Activated T-cell treated with anti-CD3 and anti-CD28 coated beads for 1 hour (primary cell): ENCODE measurements around the gene TPRX2.
"Not testable (repeated sequence)": the region's sequence is repeated elsewhere in the genome, so short reads cannot be mapped to it uniquely, and the experiment has no call there.

ENCODE experiments used
- DNase-seq: peaks from one replicate; pipeline ENCODE4 v3.0.0-alpha.2; 2020; ENCODE audit warnings: low read depth

The TPRX2 gene

DNA sequence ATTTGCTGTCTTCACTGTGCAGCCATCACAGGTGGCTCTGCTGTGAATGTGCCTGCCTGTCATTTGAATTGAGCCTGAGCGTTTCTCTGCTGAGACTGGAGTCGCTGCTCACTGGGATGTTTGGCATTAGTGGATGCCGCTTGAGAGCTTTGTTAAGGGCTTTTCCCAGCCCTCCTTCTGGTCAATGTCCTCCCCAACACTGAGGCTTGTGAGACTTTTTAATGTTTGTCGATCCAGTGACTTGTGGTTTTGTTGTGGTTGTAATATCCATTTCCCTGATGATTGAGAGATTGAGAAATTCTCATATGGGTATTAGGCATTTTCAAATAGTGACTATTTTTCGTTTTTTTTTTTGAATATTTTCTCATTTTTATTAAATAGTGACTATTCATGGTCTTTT, 2.6 kb downstream of the TPRX2 start:
- DNase-seq, result no peak

DNA sequence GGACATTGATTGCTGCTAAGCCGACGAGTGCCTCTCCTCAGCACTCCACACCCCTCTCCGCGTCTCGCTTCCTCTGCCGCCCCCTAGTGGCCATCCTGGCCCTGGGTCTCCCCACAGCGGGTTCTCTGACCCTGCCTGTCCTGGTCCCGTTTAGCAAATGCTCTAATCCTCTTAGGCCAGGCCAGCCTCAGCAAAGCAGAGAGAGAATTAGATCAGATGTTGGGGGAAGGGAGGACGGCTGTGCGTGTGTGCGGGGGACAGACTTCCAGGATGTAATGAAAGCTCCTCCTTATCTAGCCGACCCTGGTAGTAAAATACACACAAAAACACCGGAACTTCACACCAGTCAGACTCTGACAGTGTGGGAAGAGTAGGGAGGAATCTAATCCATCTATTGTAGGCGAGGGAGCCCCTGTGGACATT, 4.5 kb downstream of the TPRX2 start:
- DNase-seq, result peak; percentile 92

GRCh38 chr19:47865166-47865565, 6.1 kb downstream of the TPRX2 start:
- no peak for DNase-seq

DNA sequence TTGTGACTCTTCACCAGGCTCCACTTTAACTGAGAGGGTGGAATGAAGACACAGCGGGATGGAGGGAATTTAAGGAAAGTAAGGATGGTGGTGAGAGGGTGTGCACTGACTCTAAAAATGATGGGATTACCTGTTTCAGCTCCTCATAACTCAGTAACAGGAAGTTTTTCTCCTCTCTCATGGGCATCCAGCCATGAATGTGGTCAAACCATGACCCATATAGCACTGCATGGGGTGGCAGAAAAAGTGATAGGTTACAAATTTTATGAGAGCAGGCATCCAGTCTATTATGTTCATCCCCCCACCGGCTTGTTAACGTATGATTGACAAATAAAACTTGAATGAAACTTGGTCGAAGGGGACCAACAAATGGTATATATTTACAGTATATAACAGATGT, 19.9 kb downstream of the TPRX2 start:
- no peak for DNase-seq

DNA sequence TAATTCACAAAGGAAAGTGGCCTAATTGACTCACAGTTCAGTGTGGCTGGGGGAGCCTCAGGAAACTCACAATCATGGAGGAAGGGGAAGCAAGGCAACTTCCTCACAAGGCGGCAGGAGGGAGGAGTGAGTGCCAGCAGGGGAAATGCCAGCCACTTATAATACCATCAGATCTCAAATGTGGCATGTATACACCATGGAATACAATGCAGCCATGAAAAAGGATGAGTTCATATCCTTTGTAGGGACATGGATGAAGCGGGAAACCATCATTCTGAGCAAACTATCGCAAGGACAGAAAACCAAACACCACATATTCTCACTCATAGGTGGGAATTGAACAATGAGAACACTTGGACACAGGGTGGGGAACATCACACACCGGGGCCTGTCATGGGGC, 20.4 kb downstream of the TPRX2 start:
- not testable (repeated sequence) for DNase-seq

DNA sequence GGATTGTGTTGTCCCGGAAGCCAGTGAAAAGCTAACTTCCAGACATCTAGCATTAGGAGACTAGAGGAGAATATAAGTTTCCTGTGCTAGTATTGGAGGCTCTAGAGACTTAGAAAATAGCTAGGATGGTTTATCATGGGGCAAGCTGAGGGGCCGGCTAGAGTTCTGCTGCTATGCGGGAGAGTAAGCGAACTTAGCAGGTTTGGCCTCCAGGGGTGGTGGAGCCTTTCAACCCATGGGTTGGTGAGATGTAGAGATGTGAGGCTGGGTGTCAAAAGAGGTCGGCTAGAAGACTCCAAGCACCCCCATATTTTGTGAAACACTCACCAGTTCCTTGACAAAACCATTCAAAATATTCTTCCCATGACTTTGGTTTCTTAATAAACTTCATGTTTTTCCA, 22.7 kb downstream of the TPRX2 start:
- no peak for DNase-seq

DNA sequence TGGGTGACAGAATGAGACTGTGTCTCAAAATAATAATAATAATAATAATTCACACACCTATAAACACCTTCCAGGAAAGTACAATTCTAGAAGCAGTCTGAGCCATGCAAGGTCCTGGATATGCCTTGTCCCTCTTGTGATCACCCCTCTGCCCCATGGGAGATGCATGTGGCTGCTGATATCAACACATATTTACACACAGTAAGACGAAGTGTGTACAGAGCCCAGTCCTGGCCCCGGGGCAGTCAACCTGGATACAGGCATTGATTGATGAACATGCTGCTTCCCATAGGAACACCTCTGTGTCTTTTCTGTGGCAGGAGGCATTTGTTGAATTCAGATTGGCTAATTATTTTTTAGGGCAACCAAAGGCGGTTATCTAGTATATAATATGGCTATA, 23.9 kb downstream of the TPRX2 start:
- no peak for DNase-seq

DNA sequence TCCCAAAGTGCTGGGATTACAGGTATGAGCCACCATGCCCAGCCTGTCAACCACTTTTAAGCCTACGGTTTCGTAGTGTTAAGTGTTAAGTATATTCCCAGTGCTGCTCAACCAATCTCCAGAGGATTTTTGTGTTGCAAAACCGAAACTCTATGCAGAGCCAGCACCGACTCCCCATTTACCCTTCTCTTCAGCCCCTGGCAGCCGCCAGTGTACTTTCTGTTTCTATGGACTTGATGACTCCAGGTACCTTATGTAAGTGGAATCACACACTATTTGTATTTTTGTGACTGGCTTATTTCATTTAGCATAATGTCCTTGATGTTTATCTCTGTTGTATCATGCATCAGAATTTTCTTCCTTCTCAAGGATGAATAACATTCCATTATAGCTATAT, 26.0 kb downstream of the TPRX2 start:
- DNase-seq, result no peak

GRCh38 chr19:47886010-47886559, 27.1 kb downstream of the TPRX2 start, which contains the start of gene SULT2A1:
Gene SULT2A1 (minus strand): TSS chr19:47886315. CDS start chr19:47886257, 58 bp downstream.
- DNase-seq, result no peak

- DNase-seq, result no peak
Observed at GRCh38 chr19:47890865-47891621, 32.0 kb downstream of the TPRX2 start.

- DNase-seq, result no peak
Observed at GRCh38 chr19:47891622-47891922, 32.5 kb downstream of the TPRX2 start.

GRCh38 chr19:47891923-47892666, 33.1 kb downstream of the TPRX2 start:
- DNase-seq, result no peak

GRCh38 chr19:47895165-47895782, 36.2 kb downstream of the TPRX2 start:
- no peak for DNase-seq

DNA sequence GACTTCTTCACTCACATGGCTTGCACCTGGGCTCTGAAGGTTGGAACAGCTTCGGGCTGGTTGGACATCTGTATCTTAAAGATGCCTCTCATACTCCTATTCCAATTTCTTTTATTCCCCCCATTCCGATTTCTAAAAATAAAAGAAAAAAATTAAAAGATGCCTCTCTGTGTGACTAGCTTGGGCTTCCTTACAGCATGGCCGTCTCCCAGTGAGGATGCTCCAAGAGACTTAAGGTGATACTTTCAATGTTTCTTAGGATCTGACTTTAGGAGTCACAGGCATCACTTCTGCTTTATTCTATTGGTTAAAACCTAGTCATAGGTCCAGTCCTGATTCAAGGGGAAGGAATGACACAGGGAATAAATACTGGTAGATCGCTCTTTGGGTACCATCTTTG, 37.0 kb downstream of the TPRX2 start:
- no peak for DNase-seq

DNA sequence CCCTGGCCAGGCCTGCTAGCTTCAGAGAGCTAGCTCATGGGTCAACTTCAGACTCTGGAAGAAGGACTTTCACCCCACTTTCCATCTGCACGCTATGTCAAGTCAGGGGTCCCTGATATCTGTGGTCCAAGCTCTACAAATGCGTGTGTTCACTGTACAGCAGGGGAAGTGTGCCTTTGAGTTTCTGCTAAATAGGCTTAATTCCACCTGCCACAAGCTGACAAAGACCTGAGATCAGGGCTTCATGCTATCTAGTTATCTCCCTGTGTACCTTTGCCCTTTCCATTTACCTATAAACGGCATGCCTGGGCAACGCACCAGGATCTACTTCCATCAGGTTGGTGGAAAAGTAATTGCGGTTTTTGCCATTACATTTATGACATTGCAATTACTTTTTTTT, 37.7 kb downstream of the TPRX2 start:
- DNase-seq, result no peak

DNA sequence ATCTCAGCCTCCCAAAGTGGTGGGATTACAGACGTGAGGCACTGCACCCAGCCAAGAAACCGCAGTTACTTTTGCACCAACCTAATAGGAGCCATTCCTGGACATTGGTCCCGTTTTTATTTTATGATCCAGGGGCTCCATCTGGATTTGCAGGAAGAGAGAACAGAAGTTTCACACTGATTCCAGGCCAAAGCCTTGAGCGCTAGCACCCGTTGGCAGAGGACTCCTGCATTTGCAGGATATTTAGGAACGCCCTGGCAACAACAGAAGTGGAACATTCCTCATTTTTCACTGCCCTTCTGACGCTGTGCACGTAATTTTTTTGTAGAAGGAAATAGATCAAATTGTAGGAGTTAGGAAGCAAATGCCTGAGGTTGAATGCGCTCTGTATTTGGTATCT, 38.8 kb downstream of the TPRX2 start:
- DNase-seq, result no peak

- no peak for DNase-seq
Observed at GRCh38 chr19:47899335-47899734, 40.3 kb downstream of the TPRX2 start.

GRCh38 chr19:47901370-47901769, 42.3 kb downstream of the TPRX2 start:
- DNase-seq, result no peak

DNA sequence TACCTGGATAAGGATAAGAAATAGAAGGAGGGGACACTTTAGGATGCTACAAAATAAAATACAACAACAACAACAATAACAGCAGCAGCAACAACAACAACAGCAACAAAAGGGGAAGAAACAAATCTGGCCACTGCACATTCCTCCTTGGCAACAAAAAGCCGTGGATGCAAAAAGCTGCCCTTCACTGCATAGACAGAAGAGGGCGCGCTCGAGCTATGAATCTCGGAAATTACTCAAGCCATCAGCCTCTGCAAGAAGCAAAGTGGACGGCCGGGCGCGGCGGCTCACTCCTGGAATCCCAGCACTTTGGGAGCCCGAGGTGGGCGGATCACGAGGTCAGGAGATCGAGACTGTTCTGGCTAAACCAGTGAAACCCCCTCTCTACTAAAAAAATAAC, 50.3 kb downstream of the TPRX2 start:
- DNase-seq, result peak; percentile 39

DNA sequence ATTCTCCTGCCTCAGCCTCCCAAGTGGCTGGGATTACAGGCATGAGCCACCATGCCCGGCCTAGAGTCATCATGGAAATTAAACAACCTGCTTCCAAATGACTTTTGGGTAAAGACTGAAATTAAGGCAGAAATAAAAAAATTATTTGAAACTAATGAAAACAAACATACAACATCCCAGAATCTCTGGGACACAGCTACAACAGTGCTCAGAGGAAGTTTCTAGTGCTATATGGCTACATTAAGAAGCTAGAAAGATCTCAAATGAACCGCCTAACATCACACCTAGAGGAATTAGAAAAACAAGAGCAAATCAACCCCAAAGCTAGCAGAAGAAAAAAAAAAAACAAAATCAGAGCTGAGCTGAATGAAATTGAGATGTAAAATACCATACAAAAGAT, 51.2 kb downstream of the TPRX2 start:
- DNase-seq, result not testable (repeated sequence)
